GM12878 (cell line): ENCODE data around the gene PPP1R9B. TPM values are rescaled to one million over a fixed set of nuclear protein-coding genes. Genes with fewer than 3 reads are reported as not detected.
A peak's percentile ranks its signal among the peaks of the same experiment; 100 is the strongest.

Experiments used
- ATAC-seq: fragments of 200-7000 bp; cut with Tn5 transposase; 3 replicates; pipeline ENCODE4 v1.9.1; 2020; ENCODE audit warnings: mild to moderate bottlenecking, moderate library complexity
- BruUV-seq: library from RNA; stranded (reverse); fragments of 400-500 nt; replicated peaks from 2 replicates; lab custom pipeline; 2021; lab: Mats Ljungman, UMichigan
- CTCF ChIA-PET: fragments of 300-600 bp; sonication (Branson Sonifier 250); formaldehyde crosslinking; extraction: SDS; loops from one replicate; lab custom pipeline; 2021; ENCODE audit warnings: inconsistent platforms; lab: Yijun Ruan, JAX
- POLR2A ChIA-PET: fragments of 350-600 bp; formaldehyde crosslinking; extraction: SDS; loops from one replicate; lab custom pipeline; 2021; ENCODE audit warnings: inconsistent platforms; lab: Charles Lee
- RAD21 ChIA-PET: fragments of 300-600 bp; sonication (Branson Sonifier 250); formaldehyde crosslinking; loops from one replicate; lab custom pipeline; 2023; ENCODE audit warnings: antibody characterized with exemption; ENCODE audit not compliant: unreplicated experiment; lab: Charles Lee
- SMC1A ChIA-PET: fragments of 300-600 bp; sonication (Branson Sonifier 250); formaldehyde crosslinking; loops from one replicate; lab custom pipeline; 2023; ENCODE audit not compliant: unreplicated experiment, uncharacterized antibody; lab: Charles Lee
- DNase-seq: peaks from one replicate; pipeline ENCODE4 v3.0.0-alpha.2; 2011; ENCODE audit warnings: low read depth, low spot score
- FAIRE-seq: peaks from 3 replicates; lab custom pipeline; 2011; peaks lifted over from hg19 to GRCh38; lab: Jason Lieb, UNC
- H2AFZ ChIP-seq: 2 replicates; pipeline ENCODE4 v1.6.0; 2011; ENCODE audit warnings: low read depth, low read length, control low read depth; ENCODE audit not compliant: control insufficient read depth
- H3K27ac ChIP-seq: 2 replicates; pipeline ENCODE4 v1.5.1; 2011; ENCODE audit warnings: control low read depth; ENCODE audit not compliant: control insufficient read depth, insufficient read depth
- H3K27me3 ChIP-seq, 2 experiments: replicated peaks in 1 of 2; 2 replicates each; pipeline versions ENCODE4 v1.6.0 to v1.6.1; 2011; ENCODE audit warnings: low read length in 1 of 2; ENCODE audit not compliant: control insufficient read depth in 2 of 2, insufficient read depth in 2 of 2
- H3K36me3 ChIP-seq, 2 experiments: 2 replicates each; pipeline ENCODE4 v1.5.1; 2011; ENCODE audit warnings: low read length in 1 of 2; ENCODE audit not compliant: control insufficient read depth in 2 of 2, insufficient read depth in 2 of 2
- H3K4me1 ChIP-seq: 2 replicates; pipeline ENCODE4 v1.6.1; 2011; ENCODE audit warnings: mild to moderate bottlenecking, low read length, moderate library complexity, mixed read lengths; ENCODE audit not compliant: control insufficient read depth, insufficient read depth
- H3K4me2 ChIP-seq: 2 replicates; pipeline ENCODE4 v1.6.0; 2011; ENCODE audit warnings: control low read depth; ENCODE audit not compliant: control insufficient read depth, insufficient read depth
- H3K4me3 ChIP-seq: fragments of 200-600 bp; sonication (generic); 2 replicates; pipeline ENCODE4 v1.5.1; 2016
- H3K79me2 ChIP-seq: 2 replicates; pipeline ENCODE4 v1.6.0; 2011; ENCODE audit warnings: low read length; ENCODE audit not compliant: control insufficient read depth, insufficient read depth
- H3K9ac ChIP-seq: 2 replicates; pipeline ENCODE4 v1.8.0; 2011; ENCODE audit warnings: low read length, control low read depth, mixed read lengths; ENCODE audit not compliant: control insufficient read depth, insufficient read depth
- H3K9me3 ChIP-seq: replicated peaks from 3 replicates; pipeline ENCODE4 v1.5.1; 2011; ENCODE audit warnings: mild to moderate bottlenecking, low read length; ENCODE audit not compliant: control insufficient read depth, insufficient read depth
- H4K20me1 ChIP-seq: 2 replicates; pipeline ENCODE4 v1.6.0; 2011; ENCODE audit not compliant: control insufficient read depth, insufficient read depth
- CREM ChIP-seq: IDR thresholded peaks from 2 replicates; pipeline ENCODE4 v1.6.1; 2014; ENCODE audit warnings: antibody characterized with exemption, low read depth
- EED ChIP-seq: sonication (generic); IDR thresholded peaks from 2 replicates; pipeline ENCODE4 v1.6.1; 2016; ENCODE audit warnings: antibody characterized with exemption, low read depth
- RFX5 ChIP-seq: IDR thresholded peaks from 2 replicates; pipeline ENCODE4 v1.6.1; 2011; ENCODE audit warnings: low read depth, low read length, improper control_type of control experiment
- SP1 ChIP-seq: IDR thresholded peaks from one replicate; pipeline ENCODE4 v1.6.1; 2011; ENCODE audit warnings: low read depth, low read length
- WRNIP1 ChIP-seq: IDR thresholded peaks from 2 replicates; pipeline ENCODE4 v1.6.1; 2011; ENCODE audit warnings: low read depth, low read length, improper control_type of control experiment, borderline replicate concordance
- ZBED1 ChIP-seq: IDR thresholded peaks from 2 replicates; pipeline ENCODE4 v1.6.1; 2016; ENCODE audit warnings: borderline replicate concordance
- WGBS: methylation state at CpG from one replicate; pipeline ENCODE4 v1.1.6; 2016; ENCODE audit warnings: low lambda C conversion rate; ENCODE audit not compliant: insufficient replicate concordance, insufficient coverage; ENCODE audit errors: missing lambda C conversion rate; 5-methylcytosine and 5-hydroxymethylcytosine counted together
- in situ Hi-C: fragments of 300-500 bp; cut with MboI; formaldehyde crosslinking; loops from 9 replicates; pipeline ENCODE4 v1.14.3; 2018; ENCODE audit warnings: mixed read lengths
- intact Hi-C: fragments of 100-400 bp; cut with micrococcal nuclease; formaldehyde crosslinking; loops from one replicate; pipeline ENCODE4 v1.14.2; 2022; ENCODE audit not compliant: unreplicated experiment
- polyA plus RNA-seq, 11 experiments: library from polyadenylated mRNA; depleted of rRNA in 4 of 11; unstranded in 6 of 11; stranded (reverse) in 5 of 11; fragments of >200 nt; fragmentation: Nextera tagmentation in 4 of 11; fragmentation: Illumina TruSeq in 1 of 11; extraction: Ambion mirVana in 4 of 11; extraction: Trizol in 1 of 11; gene quantifications; 1 replicate in 1 of 11; 2 replicates in 10 of 11; pipeline versions ENCODE4 v1.2.1 to v1.2.3, GENCODE V29; 2011 to 2016; ENCODE audit warnings: inconsistent platforms in 2 of 11, missing spikeins in 2 of 11, low read depth in 1 of 11
- total RNA-seq, 4 experiments: library from RNA; depleted of rRNA in 3 of 4; stranded (reverse); fragments of >200 nt in 3 of 4; fragmentation: Illumina TruSeq in 1 of 4; extraction: Trizol in 1 of 4; gene quantifications; 2 replicates each; pipeline versions ENCODE4 v1.2.1 to v1.2.3, GENCODE V29; 2013 to 2021
- TF ChIP-seq, protein P1 (sequence below): IDR thresholded peaks from 2 replicates; pipeline ENCODE4 v1.6.1; 2012; ENCODE audit warnings: low read depth, low read length, improper control_type of control experiment
- TF ChIP-seq, protein P2 (sequence below): fragments of 150-350 bp; IDR thresholded peaks from 2 replicates; pipeline ENCODE4 v1.6.1; 2016; ENCODE audit warnings: low read depth, low read length
- TF ChIP-seq, protein P3 (sequence below): fragments of 450-650 bp; IDR thresholded peaks from 2 replicates; pipeline ENCODE4 v1.6.1; 2018; ENCODE audit warnings: borderline replicate concordance, mild to moderate bottlenecking; ENCODE audit not compliant: partially characterized antibody
- TF ChIP-seq, protein P4 (sequence below): fragments of 450-650 bp; IDR thresholded peaks from 2 replicates; pipeline ENCODE4 v1.6.1; 2018; ENCODE audit warnings: mild to moderate bottlenecking, low read depth, moderate library complexity; ENCODE audit not compliant: partially characterized antibody

Gene PPP1R9B
- total and polyA plus RNA-seq, 10 of the 15 experiments (the other 5 are each of a cell fraction or from before 2014, with no cell fraction given), result 0.20 to 107 (median 37.5) TPM

DNA sequence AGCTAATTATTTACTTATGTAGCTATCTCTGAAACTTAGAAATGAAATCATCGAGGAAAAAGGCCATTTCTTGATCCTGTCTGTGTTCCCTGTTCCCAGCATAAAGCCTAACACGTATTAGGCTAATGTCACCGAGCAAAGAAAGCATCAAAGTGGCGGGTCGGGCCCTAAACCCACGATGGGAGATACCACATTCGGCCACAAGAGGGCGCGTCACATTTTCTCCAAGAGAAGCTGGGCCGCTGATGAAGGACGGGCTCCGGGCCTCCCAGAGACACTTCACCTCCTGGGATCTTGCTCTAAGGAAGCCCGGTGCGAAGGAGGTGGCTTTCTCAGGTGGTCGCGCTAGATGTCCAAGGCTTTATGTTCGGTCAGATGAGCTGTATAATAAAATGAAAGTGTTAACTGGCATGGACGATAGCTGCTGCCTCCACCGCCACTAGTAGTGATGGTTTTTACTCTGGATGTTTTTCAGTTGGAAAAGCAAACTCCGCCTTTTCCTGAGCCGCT, 56.2 kb downstream of the PPP1R9B start (continued):
- TF ChIP-seq WRNIP1 (no peak), EED (0 out of 2 replicates have a peak, but pooled peaks have one; percentile 11)
- TF ChIP-seq, protein P1, sequence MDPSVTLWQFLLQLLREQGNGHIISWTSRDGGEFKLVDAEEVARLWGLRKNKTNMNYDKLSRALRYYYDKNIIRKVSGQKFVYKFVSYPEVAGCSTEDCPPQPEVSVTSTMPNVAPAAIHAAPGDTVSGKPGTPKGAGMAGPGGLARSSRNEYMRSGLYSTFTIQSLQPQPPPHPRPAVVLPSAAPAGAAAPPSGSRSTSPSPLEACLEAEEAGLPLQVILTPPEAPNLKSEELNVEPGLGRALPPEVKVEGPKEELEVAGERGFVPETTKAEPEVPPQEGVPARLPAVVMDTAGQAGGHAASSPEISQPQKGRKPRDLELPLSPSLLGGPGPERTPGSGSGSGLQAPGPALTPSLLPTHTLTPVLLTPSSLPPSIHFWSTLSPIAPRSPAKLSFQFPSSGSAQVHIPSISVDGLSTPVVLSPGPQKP, result no peak
- TF ChIP-seq, protein P2, sequence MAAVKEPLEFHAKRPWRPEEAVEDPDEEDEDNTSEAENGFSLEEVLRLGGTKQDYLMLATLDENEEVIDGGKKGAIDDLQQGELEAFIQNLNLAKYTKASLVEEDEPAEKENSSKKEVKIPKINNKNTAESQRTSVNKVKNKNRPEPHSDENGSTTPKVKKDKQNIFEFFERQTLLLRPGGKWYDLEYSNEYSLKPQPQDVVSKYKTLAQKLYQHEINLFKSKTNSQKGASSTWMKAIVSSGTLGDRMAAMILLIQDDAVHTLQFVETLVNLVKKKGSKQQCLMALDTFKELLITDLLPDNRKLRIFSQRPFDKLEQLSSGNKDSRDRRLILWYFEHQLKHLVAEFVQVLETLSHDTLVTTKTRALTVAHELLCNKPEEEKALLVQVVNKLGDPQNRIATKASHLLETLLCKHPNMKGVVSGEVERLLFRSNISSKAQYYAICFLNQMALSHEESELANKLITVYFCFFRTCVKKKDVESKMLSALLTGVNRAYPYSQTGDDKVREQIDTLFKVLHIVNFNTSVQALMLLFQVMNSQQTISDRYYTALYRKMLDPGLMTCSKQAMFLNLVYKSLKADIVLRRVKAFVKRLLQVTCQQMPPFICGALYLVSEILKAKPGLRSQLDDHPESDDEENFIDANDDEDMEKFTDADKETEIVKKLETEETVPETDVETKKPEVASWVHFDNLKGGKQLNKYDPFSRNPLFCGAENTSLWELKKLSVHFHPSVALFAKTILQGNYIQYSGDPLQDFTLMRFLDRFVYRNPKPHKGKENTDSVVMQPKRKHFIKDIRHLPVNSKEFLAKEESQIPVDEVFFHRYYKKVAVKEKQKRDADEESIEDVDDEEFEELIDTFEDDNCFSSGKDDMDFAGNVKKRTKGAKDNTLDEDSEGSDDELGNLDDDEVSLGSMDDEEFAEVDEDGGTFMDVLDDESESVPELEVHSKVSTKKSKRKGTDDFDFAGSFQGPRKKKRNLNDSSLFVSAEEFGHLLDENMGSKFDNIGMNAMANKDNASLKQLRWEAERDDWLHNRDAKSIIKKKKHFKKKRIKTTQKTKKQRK, result no peak
- TF ChIP-seq, all 136 proteins: peak for 13

DNA sequence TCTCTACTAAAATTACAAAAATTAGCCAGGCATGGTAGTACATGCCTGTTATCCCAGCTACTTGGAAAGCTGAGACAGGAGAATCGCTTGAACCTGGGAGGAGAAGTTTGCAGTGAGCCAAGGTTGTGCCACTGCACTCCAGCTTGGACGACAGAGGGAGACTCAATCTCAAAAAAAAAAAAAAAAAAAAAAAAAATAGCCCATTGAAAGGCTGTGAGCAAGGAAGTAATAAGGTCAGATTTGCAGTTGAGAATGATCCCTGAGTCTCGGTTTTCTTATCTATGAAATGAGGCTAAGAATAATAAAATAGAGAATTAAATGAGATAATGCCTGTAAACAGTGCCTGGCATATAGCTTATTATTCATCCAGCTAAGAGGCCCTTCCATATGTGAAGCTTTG, 56.7 kb downstream of the PPP1R9B start:
- RAD21 ChIA-PET, result interaction anchor here (0.6 to 2.5 kb wide), 18 partner anchors 9 to 239 kb away, joined by 3 to 17 read pairs (median 4); partner anchors contain the start of gene COL1A1
- SMC1A ChIA-PET, result interaction anchor here (0.6 to 3.7 kb wide), 27 partner anchors 9 to 528 kb away, joined by 3 to 23 read pairs (median 7); partner anchors contain the start of genes ITGA3 and SGCA
- POLR2A ChIA-PET, result interaction anchor here (0.6 to 1.5 kb wide), 8 partner anchors 36 to 344 kb away, joined by 3 to 6 read pairs (median 4); partner anchors contain the start of gene SGCA
- Histone ChIP-seq H4K20me1 (no peaks in the 10 kb centered on the region), H3K4me2 (no peak overlapping the region), H3K36me3 (no peaks in the 10 kb centered on the region), H3K4me3 (no peak overlapping the region), H3K79me2 (no peaks in the 10 kb centered on the region), H3K9me3 (no peaks in the 10 kb centered on the region), H2AFZ (no peak overlapping the region; the same call in 1 of the 2 replicates), H3K27me3 (no peaks in the 10 kb centered on the region), H3K9ac (no peak overlapping the region), H3K27ac (no peak overlapping the region), H3K4me1 (peaks cover 17% of the 10 kb centered on the region)
- BruUV-seq, result no TSS peak
- in situ Hi-C loops (loop anchor here (5.0 kb wide), 1 partner anchor 67 kb away; no protein-coding TSS in a partner anchor), intact Hi-C loops (loop anchor here (1.0 to 2.0 kb wide), 3 partner anchors 37 to 203 kb away; partner anchors contain the start of gene ITGA3)
- no peak for DNase-seq
- WGBS, result 50% methylated on average over 2 of the region's 3 CpGs
- ATAC-seq, result no peak
- FAIRE-seq, result no peak
- TF ChIP-seq ZBED1 (no peak), RFX5 (no peak), SP1 (no peak), CREM (no peak)
- TF ChIP-seq, protein P3, sequence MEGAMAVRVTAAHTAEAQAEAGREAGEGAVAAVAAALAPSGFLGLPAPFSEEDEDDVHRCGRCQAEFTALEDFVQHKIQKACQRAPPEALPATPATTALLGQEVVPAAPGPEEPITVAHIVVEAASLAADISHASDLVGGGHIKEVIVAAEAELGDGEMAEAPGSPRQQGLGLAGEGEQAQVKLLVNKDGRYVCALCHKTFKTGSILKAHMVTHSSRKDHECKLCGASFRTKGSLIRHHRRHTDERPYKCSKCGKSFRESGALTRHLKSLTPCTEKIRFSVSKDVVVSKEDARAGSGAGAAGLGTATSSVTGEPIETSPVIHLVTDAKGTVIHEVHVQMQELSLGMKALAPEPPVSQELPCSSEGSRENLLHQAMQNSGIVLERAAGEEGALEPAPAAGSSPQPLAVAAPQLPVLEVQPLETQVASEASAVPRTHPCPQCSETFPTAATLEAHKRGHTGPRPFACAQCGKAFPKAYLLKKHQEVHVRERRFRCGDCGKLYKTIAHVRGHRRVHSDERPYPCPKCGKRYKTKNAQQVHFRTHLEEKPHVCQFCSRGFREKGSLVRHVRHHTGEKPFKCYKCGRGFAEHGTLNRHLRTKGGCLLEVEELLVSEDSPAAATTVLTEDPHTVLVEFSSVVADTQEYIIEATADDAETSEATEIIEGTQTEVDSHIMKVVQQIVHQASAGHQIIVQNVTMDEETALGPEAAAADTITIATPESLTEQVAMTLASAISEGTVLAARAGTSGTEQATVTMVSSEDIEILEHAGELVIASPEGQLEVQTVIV, result no peak
- TF ChIP-seq, protein P4, sequence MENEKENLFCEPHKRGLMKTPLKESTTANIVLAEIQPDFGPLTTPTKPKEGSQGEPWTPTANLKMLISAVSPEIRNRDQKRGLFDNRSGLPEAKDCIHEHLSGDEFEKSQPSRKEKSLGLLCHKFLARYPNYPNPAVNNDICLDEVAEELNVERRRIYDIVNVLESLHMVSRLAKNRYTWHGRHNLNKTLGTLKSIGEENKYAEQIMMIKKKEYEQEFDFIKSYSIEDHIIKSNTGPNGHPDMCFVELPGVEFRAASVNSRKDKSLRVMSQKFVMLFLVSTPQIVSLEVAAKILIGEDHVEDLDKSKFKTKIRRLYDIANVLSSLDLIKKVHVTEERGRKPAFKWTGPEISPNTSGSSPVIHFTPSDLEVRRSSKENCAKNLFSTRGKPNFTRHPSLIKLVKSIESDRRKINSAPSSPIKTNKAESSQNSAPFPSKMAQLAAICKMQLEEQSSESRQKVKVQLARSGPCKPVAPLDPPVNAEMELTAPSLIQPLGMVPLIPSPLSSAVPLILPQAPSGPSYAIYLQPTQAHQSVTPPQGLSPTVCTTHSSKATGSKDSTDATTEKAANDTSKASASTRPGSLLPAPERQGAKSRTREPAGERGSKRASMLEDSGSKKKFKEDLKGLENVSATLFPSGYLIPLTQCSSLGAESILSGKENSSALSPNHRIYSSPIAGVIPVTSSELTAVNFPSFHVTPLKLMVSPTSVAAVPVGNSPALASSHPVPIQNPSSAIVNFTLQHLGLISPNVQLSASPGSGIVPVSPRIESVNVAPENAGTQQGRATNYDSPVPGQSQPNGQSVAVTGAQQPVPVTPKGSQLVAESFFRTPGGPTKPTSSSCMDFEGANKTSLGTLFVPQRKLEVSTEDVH, result no peak
- CTCF ChIA-PET, result interaction anchor here (0.6 to 5.7 kb wide), 76 partner anchors 9 to 611 kb away, joined by 3 to 64 read pairs (median 6); partner anchors contain the start of genes COL1A1, ITGA3, LRRC59 and PPP1R9B
